DND-41 (cell line): Measurements from ENCODE around the gene SOX8.

Source experiments
- ATAC-seq: fragments of 200-7000 bp; cut with Tn5 transposase; 3 replicates; pipeline ENCODE4 v1.9.1; 2021; ENCODE audit warnings: low read depth; ENCODE audit not compliant: insufficient read depth
- DNase-seq: peaks from one replicate; pipeline ENCODE4 v3.0.0-alpha.2; 2020
- H2AFZ ChIP-seq: 2 replicates; pipeline ENCODE4 v1.6.0; 2012; ENCODE audit warnings: low read depth, low read length
- H3K27ac ChIP-seq: 2 replicates; pipeline ENCODE4 v1.5.1; 2012; ENCODE audit warnings: low read length, inconsistent platforms
- H3K27me3 ChIP-seq: fragments of 200-600 bp; sonication (generic); 2 replicates; pipeline ENCODE4 v1.6.0; 2012; ENCODE audit warnings: low read length, mild to moderate bottlenecking, inconsistent platforms; ENCODE audit not compliant: insufficient read depth, poor library complexity
- H3K36me3 ChIP-seq: 2 replicates; pipeline ENCODE4 v1.5.1; 2012; ENCODE audit warnings: low read length, inconsistent platforms; ENCODE audit not compliant: insufficient read depth
- H3K4me1 ChIP-seq: 2 replicates; pipeline ENCODE4 v1.5.1; 2012; ENCODE audit warnings: mild to moderate bottlenecking, low read length; ENCODE audit not compliant: insufficient read depth
- H3K4me2 ChIP-seq: 2 replicates; pipeline ENCODE4 v1.6.0; 2012; ENCODE audit warnings: mild to moderate bottlenecking, moderate library complexity, low read length, inconsistent platforms; ENCODE audit not compliant: insufficient read depth
- H3K4me3 ChIP-seq, 2 experiments: fragments of 200-600 bp in 1 of 2; shearing (Covaris generic) in 1 of 2; 2 replicates each; pipeline ENCODE4 v1.5.1; 2012 to 2016; ENCODE audit warnings: inconsistent platforms in 2 of 2, low read length in 2 of 2, mild to moderate bottlenecking in 2 of 2, low read depth in 1 of 2, moderate library complexity in 1 of 2
- H3K79me2 ChIP-seq: 2 replicates; pipeline ENCODE4 v1.6.0; 2012; ENCODE audit warnings: low read length, inconsistent platforms; ENCODE audit not compliant: insufficient read depth
- H3K9ac ChIP-seq: 2 replicates; pipeline ENCODE4 v1.6.0; 2012; ENCODE audit warnings: low read depth, mild to moderate bottlenecking, inconsistent platforms, low read length, moderate library complexity
- H3K9me3 ChIP-seq: 2 replicates; pipeline ENCODE4 v1.5.1; 2012; ENCODE audit warnings: low read length, moderate library complexity, mild to moderate bottlenecking, inconsistent platforms; ENCODE audit not compliant: insufficient read depth, severe bottlenecking
- H4K20me1 ChIP-seq: 2 replicates; pipeline ENCODE4 v1.6.0; 2012; ENCODE audit warnings: low read length; ENCODE audit not compliant: insufficient read depth
- EZH2 ChIP-seq: IDR thresholded peaks from 3 replicates; pipeline ENCODE4 v1.6.1; 2012; ENCODE audit warnings: borderline replicate concordance, low read depth, mild to moderate bottlenecking, moderate library complexity, low read length, inconsistent platforms; ENCODE audit not compliant: severe bottlenecking
- TF ChIP-seq, protein P1 (sequence below): IDR thresholded peaks from 2 replicates; pipeline ENCODE4 v1.5.1; 2012; ENCODE audit warnings: borderline replicate concordance, low read length, moderate library complexity, mild to moderate bottlenecking; ENCODE audit not compliant: poor library complexity, severe bottlenecking; ENCODE audit errors: extremely low read depth

The SOX8 gene

GRCh38 chr16:1020091-1020399 lies 38.5 kb downstream of the SOX8 start:
- H2AFZ ChIP-seq: no peak overlapping the region
- no peaks in the 10 kb centered on the region for H3K36me3 ChIP-seq
- no peak overlapping the region for H3K27ac ChIP-seq
- TF ChIP-seq, protein P1, sequence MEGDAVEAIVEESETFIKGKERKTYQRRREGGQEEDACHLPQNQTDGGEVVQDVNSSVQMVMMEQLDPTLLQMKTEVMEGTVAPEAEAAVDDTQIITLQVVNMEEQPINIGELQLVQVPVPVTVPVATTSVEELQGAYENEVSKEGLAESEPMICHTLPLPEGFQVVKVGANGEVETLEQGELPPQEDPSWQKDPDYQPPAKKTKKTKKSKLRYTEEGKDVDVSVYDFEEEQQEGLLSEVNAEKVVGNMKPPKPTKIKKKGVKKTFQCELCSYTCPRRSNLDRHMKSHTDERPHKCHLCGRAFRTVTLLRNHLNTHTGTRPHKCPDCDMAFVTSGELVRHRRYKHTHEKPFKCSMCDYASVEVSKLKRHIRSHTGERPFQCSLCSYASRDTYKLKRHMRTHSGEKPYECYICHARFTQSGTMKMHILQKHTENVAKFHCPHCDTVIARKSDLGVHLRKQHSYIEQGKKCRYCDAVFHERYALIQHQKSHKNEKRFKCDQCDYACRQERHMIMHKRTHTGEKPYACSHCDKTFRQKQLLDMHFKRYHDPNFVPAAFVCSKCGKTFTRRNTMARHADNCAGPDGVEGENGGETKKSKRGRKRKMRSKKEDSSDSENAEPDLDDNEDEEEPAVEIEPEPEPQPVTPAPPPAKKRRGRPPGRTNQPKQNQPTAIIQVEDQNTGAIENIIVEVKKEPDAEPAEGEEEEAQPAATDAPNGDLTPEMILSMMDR: no peak
- TF ChIP-seq EZH2: no peak
- H3K79me2 ChIP-seq: no peaks in the 10 kb centered on the region
- H3K4me2 ChIP-seq: no peak overlapping the region
- H3K4me3 ChIP-seq: no peak overlapping the region
- 0 out of 2 replicates have a peak, but pooled peaks cover 2% of the 10 kb centered on the region for H4K20me1 ChIP-seq
- H3K4me1 ChIP-seq: no peaks in the 10 kb centered on the region
- H3K9me3 ChIP-seq: no peaks in the 10 kb centered on the region
- no peak overlapping the region for H3K9ac ChIP-seq
- DNase-seq (no peak), ATAC-seq (no peak)
- H3K27me3 ChIP-seq: no peaks in the 10 kb centered on the region

GRCh38 chr16:1020591-1020990 lies 39.0 kb downstream of the SOX8 start:
- no peaks in the 10 kb centered on the region for H3K4me1 ChIP-seq
- DNase-seq (no peak), ATAC-seq (no peak)
- no peaks in the 10 kb centered on the region for H3K36me3 ChIP-seq
- H3K4me2 ChIP-seq: no peak overlapping the region
- H3K79me2 ChIP-seq: no peaks in the 10 kb centered on the region
- H3K27ac ChIP-seq: no peak overlapping the region
- no peak overlapping the region for H3K9ac ChIP-seq
- H3K27me3 ChIP-seq: no peaks in the 10 kb centered on the region
- no peak overlapping the region for H2AFZ ChIP-seq
- no peak for TF ChIP-seq EZH2
- TF ChIP-seq, protein P1: no peak
- no peaks in the 10 kb centered on the region for H3K9me3 ChIP-seq
- H4K20me1 ChIP-seq: 0 out of 2 replicates have a peak, but pooled peaks cover 2% of the 10 kb centered on the region
- no peak overlapping the region for H3K4me3 ChIP-seq

GRCh38 chr16:1021553-1022160 lies 40.1 kb downstream of the SOX8 start:
- no peaks in the 10 kb centered on the region for H3K27me3 ChIP-seq
- H3K9ac ChIP-seq: no peak overlapping the region
- no peak overlapping the region for H3K4me2 ChIP-seq
- no peak overlapping the region for H3K27ac ChIP-seq
- TF ChIP-seq, protein P1: no peak
- TF ChIP-seq EZH2: no peak
- ATAC-seq (no peak), DNase-seq (no peak)
- no peaks in the 10 kb centered on the region for H3K9me3 ChIP-seq
- H3K4me3 ChIP-seq: no peak overlapping the region
- H3K36me3 ChIP-seq: no peaks in the 10 kb centered on the region
- H4K20me1 ChIP-seq: 0 out of 2 replicates have a peak, but pooled peaks cover 2% of the 10 kb centered on the region
- H2AFZ ChIP-seq: no peak overlapping the region
- no peaks in the 10 kb centered on the region for H3K4me1 ChIP-seq
- no peaks in the 10 kb centered on the region for H3K79me2 ChIP-seq
